Measurements from ENCODE around the gene NRXN2. TPM values are rescaled to one million over a fixed set of nuclear protein-coding genes. Genes with fewer than 3 reads are reported as not detected.

NRXN2 gene
- total RNA-seq, 2 experiments from 2014 or later: 0.18 to 0.39 TPM

DNA sequence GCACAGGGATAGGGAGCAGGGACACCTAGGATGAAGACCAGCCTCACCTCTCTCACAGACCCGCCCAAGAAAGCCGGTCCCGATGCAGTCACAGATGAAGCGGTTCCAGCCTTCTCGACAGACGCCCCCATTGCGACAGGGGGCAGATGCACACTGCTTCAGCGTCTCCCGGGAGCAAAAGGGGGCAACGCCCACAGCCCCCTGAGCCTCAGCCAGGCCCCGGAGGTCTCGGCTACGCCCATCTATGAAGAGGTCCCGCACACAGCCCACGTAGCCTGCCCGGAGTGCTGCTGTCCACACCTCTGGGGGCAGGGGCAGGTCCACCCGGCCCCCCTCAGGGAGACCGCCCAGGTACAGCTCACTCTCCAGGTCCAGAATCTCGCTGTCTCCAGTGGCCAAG, 62.3 kb downstream of the NRXN2 start:
- no peaks in the 10 kb centered on the region for H3K36me3 Mint-ChIP-seq (ENCODE audit: low read depth)
- H3K4me3 Mint-ChIP-seq: no peak overlapping the region
- H3K4me1 Mint-ChIP-seq: peaks cover 9% of the 10 kb centered on the region
- intact Hi-C loops (cut with DNase I, micrococcal nuclease): no loop called here
- H3K27me3 Mint-ChIP-seq: peaks cover 2% of the 10 kb centered on the region
- CTCF ChIA-PET: interaction anchor here (0.7 to 1.6 kb wide), 2 partner anchors 10 to 1017 kb away, joined by 5 to 6 read pairs; no protein-coding TSS in a partner anchor
- no peak overlapping the region for H3K27ac Mint-ChIP-seq
- POLR2A ChIA-PET: no interaction called here
- DNase-seq: no peak
- H3K9me3 Mint-ChIP-seq (ENCODE audit: low read depth): no peaks in the 10 kb centered on the region
- no peak for ATAC-seq

DNA sequence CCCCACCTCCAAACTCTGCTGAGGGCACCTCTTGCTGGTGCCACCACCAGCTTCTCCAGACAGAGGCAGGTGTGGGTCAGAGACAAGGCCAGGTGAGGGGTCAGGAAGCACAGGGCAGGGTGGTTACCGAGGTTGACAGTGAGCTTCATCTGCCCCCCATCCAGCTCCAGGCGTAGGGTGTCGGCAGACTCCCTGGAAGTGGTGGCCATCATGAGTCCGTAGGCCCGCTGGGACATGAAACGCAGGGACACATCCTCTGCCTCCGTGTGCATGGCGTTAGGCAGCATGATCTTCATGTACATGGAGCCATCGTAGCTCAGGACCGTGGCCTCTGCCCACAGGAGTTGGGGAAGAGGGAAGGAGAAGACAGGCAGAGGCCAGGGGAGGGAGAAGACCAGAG, 62.8 kb downstream of the NRXN2 start:
- Mint-ChIP-seq H3K9me3 (ENCODE audit: low read depth) (no peaks in the 10 kb centered on the region), H3K4me3 (no peak overlapping the region), H3K27ac (no peak overlapping the region), H3K36me3 (ENCODE audit: low read depth) (no peaks in the 10 kb centered on the region), H3K27me3 (peaks cover 2% of the 10 kb centered on the region), H3K4me1 (peaks cover 9% of the 10 kb centered on the region)
- CTCF ChIA-PET: interaction anchor here (0.6 to 1.6 kb wide), 5 partner anchors 10 to 1016 kb away, joined by 3 to 6 read pairs (median 4); no protein-coding TSS in a partner anchor
- POLR2A ChIA-PET: no interaction called here
- ATAC-seq (no peak), DNase-seq (no peak)
- intact Hi-C loops (cut with DNase I, micrococcal nuclease): no loop called here

- CTCF ChIA-PET: interaction anchor here (0.6 to 1.6 kb wide), 6 partner anchors 9 to 1016 kb away, joined by 3 to 6 read pairs (median 4); no protein-coding TSS in a partner anchor
- Mint-ChIP-seq H3K27me3 (peaks cover 2% of the 10 kb centered on the region), H3K27ac (no peak overlapping the region), H3K4me1 (peaks cover 9% of the 10 kb centered on the region), H3K4me3 (no peak overlapping the region), H3K36me3 (ENCODE audit: low read depth) (no peaks in the 10 kb centered on the region), H3K9me3 (ENCODE audit: low read depth) (no peaks in the 10 kb centered on the region)
- intact Hi-C loops (cut with DNase I, micrococcal nuclease): no loop called here
- DNase-seq (no peak), ATAC-seq (peak; percentile 45)
- POLR2A ChIA-PET: no interaction called here
Observed at GRCh38 chr11:64659417-64660144, 63.4 kb downstream of the NRXN2 start.

DNA sequence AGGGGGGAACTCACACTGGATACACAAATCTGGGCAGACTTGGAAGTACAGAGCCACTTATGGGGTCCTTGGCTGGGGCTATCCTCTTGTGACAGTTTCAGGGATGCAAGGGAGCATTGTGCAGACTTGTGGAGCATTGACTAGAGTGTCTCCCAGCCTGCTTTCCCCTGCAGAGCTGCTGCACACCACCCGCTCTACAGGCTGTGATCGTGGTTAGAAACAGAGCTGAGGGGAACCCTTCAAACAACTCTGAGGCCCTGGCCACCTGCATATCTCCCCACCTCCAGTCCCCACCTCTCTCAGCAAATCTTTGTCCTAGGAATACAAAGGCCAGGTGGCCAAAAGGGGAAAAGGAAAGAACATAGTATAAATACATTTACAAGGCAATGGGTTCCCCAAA, 64.7 kb downstream of the NRXN2 start:
- no peaks in the 10 kb centered on the region for H3K36me3 Mint-ChIP-seq (ENCODE audit: low read depth)
- H3K9me3 Mint-ChIP-seq (ENCODE audit: low read depth): no peaks in the 10 kb centered on the region
- no peak overlapping the region for H3K27ac Mint-ChIP-seq
- ATAC-seq: no peak
- ChIA-PET CTCF (interaction anchor here (0.9 to 1.2 kb wide), 2 partner anchors 8 to 209 kb away, joined by 3 read pairs; no protein-coding TSS in a partner anchor), POLR2A (no interaction called here)
- H3K27me3 Mint-ChIP-seq: peaks cover 2% of the 10 kb centered on the region
- H3K4me1 Mint-ChIP-seq: peaks cover 9% of the 10 kb centered on the region
- intact Hi-C loops (cut with DNase I, micrococcal nuclease): no loop called here
- no peak overlapping the region for H3K4me3 Mint-ChIP-seq
- DNase-seq: no peak

- Mint-ChIP-seq H3K4me3 (no peak overlapping the region), H3K27me3 (peaks cover 2% of the 10 kb centered on the region), H3K36me3 (ENCODE audit: low read depth) (no peaks in the 10 kb centered on the region), H3K27ac (no peak overlapping the region), H3K4me1 (peaks cover 9% of the 10 kb centered on the region), H3K9me3 (ENCODE audit: low read depth) (no peaks in the 10 kb centered on the region)
- POLR2A ChIA-PET: no interaction called here
- no peak for ATAC-seq
- intact Hi-C loops (cut with DNase I, micrococcal nuclease): no loop called here
- CTCF ChIA-PET: interaction anchor here (0.6 to 1.0 kb wide), 3 partner anchors 59 to 129 kb away, joined by 3 to 4 read pairs (median 3); no protein-coding TSS in a partner anchor
- DNase-seq: no peak
Observed at GRCh38 chr11:64656862-64657261, 66.1 kb downstream of the NRXN2 start.

GRCh38 chr11:64655941-64656601, 66.9 kb downstream of the NRXN2 start:
- Mint-ChIP-seq H3K27ac (no peak overlapping the region), H3K4me3 (no peak overlapping the region), H3K27me3 (peaks cover 2% of the 10 kb centered on the region), H3K4me1 (peaks cover 9% of the 10 kb centered on the region), H3K9me3 (ENCODE audit: low read depth) (no peaks in the 10 kb centered on the region), H3K36me3 (ENCODE audit: low read depth) (no peaks in the 10 kb centered on the region)
- ATAC-seq (no peak), DNase-seq (no peak)
- intact Hi-C loops (cut with DNase I, micrococcal nuclease): no loop called here
- ChIA-PET CTCF (interaction anchor here (1.0 to 1.4 kb wide), 3 partner anchors 33 to 198 kb away, joined by 3 to 5 read pairs (median 3); no protein-coding TSS in a partner anchor), POLR2A (no interaction called here)

DNA sequence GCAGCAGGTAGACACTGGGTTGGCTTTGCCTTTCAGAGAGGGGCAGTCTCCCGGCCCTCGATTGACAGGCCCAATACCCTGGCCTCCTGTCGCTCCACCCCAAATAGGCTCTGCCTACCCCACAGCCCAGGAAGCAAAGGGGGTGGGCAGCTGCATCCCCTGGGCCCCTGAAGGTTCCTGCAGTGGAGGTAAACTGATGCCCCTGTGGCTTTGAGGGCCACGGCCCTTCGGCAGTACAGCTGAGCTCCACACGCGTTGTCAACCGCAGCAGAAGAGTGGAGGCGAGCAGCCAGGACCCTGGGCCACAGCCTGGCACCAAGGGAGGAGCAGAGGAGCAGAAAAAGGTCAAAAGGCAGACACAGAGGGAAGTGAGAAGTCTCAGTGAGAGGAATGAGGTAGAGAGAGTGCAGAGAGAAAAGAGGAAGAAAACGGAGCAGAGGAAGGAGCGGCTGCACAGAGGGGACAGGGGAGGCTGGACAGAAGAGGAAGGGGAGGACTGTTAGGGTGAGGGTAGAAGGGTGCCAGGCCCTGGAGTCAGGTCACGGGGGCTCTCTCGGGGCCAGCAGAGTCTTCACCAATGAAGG, 67.9 kb downstream of the NRXN2 start:
- CTCF ChIA-PET: interaction anchor here (1.0 to 1.5 kb wide), 3 partner anchors 34 to 206 kb away, joined by 3 to 5 read pairs (median 5); no protein-coding TSS in a partner anchor
- intact Hi-C loops (cut with DNase I, micrococcal nuclease): loop anchor here in 1 of 2 experiments (5.0 kb wide), 1 partner anchor 298 kb away; the partner anchor contains the start of gene RPS6KA4

GRCh38 chr11:64654439-64654838, 68.6 kb downstream of the NRXN2 start:
- intact Hi-C loops (cut with DNase I, micrococcal nuclease): loop anchor here in 1 of 2 experiments (5.0 kb wide), 1 partner anchor 297 kb away; the partner anchor contains the start of gene RPS6KA4
- no peak for ATAC-seq
- H3K4me3 Mint-ChIP-seq: no peak overlapping the region
- no peaks in the 10 kb centered on the region for H3K27me3 Mint-ChIP-seq
- H3K27ac Mint-ChIP-seq: no peak overlapping the region
- no peak for DNase-seq
- no peaks in the 10 kb centered on the region for H3K9me3 Mint-ChIP-seq (ENCODE audit: low read depth)
- H3K36me3 Mint-ChIP-seq (ENCODE audit: low read depth): no peaks in the 10 kb centered on the region
- CTCF ChIA-PET: interaction anchor here (0.6 to 1.5 kb wide), 3 partner anchors 34 to 206 kb away, joined by 3 to 5 read pairs (median 5); no protein-coding TSS in a partner anchor
- POLR2A ChIA-PET: no interaction called here
- peaks cover 9% of the 10 kb centered on the region for H3K4me1 Mint-ChIP-seq

More for the DNA sequence above, 67.9 kb downstream of the NRXN2 start:
- H3K9me3 Mint-ChIP-seq (ENCODE audit: low read depth): no peaks in the 10 kb centered on the region
- POLR2A ChIA-PET: no interaction called here
- peaks cover 9% of the 10 kb centered on the region for H3K4me1 Mint-ChIP-seq
- no peak overlapping the region for H3K4me3 Mint-ChIP-seq
- H3K36me3 Mint-ChIP-seq (ENCODE audit: low read depth): no peaks in the 10 kb centered on the region
- ATAC-seq: no peak
- no peak overlapping the region for H3K27ac Mint-ChIP-seq
- DNase-seq: no peak
- no peaks in the 10 kb centered on the region for H3K27me3 Mint-ChIP-seq

- POLR2A ChIA-PET: no interaction called here
- CTCF ChIA-PET: interaction anchor here (1.0 to 1.9 kb wide), 5 partner anchors 9 to 225 kb away, joined by 3 to 11 read pairs (median 3); no protein-coding TSS in a partner anchor
- H3K4me3 Mint-ChIP-seq: no peak overlapping the region
- H3K27ac Mint-ChIP-seq: no peak overlapping the region
- no peak for DNase-seq
- no peaks in the 10 kb centered on the region for H3K9me3 Mint-ChIP-seq (ENCODE audit: low read depth)
- peaks cover 9% of the 10 kb centered on the region for H3K4me1 Mint-ChIP-seq
- no peaks in the 10 kb centered on the region for H3K36me3 Mint-ChIP-seq (ENCODE audit: low read depth)
- no peak for ATAC-seq
- intact Hi-C loops (cut with DNase I, micrococcal nuclease): loop anchor here (1.0 to 5.0 kb wide), 5 partner anchors 100 to 296 kb away; partner anchors contain the start of gene RPS6KA4 (in 1 of the 2)
- H3K27me3 Mint-ChIP-seq: peaks cover 3% of the 10 kb centered on the region
Observed at GRCh38 chr11:64653388-64653973, 69.5 kb downstream of the NRXN2 start.

GRCh38 chr11:64652586-64653387, 70.2 kb downstream of the NRXN2 start:
- H3K4me1 Mint-ChIP-seq: peaks cover 7% of the 10 kb centered on the region
- intact Hi-C loops (cut with DNase I, micrococcal nuclease): loop anchor here (1.0 to 5.0 kb wide), 5 partner anchors 99 to 295 kb away; partner anchors contain the start of gene RPS6KA4 (in 1 of the 2)
- DNase-seq (peak; percentile 87), ATAC-seq (peak; percentile 75)
- peaks cover 3% of the 10 kb centered on the region for H3K27me3 Mint-ChIP-seq
- no peak overlapping the region for H3K4me3 Mint-ChIP-seq
- H3K36me3 Mint-ChIP-seq (ENCODE audit: low read depth): no peaks in the 10 kb centered on the region
- H3K27ac Mint-ChIP-seq: no peak overlapping the region
- H3K9me3 Mint-ChIP-seq (ENCODE audit: low read depth): no peaks in the 10 kb centered on the region
- CTCF ChIA-PET: interaction anchor here (0.6 to 1.9 kb wide), 11 partner anchors 8 to 224 kb away, joined by 3 to 11 read pairs (median 3); no protein-coding TSS in a partner anchor
- POLR2A ChIA-PET: no interaction called here
